Panc1 (cell line): ENCODE data around the gene PEX16. TPM values are rescaled to one million over a fixed set of nuclear protein-coding genes. Genes with fewer than 3 reads are reported as not detected.

Source experiments
- ATAC-seq: fragments of 200-7000 bp; cut with Tn5 transposase; 2 replicates; pipeline ENCODE4 v1.9.1; 2020; ENCODE audit warnings: mild to moderate bottlenecking, moderate library complexity
- BruUV-seq: library from RNA; stranded (reverse); fragments of 400-500 nt; replicated peaks from 2 replicates; lab custom pipeline; 2021; lab: Mats Ljungman, UMichigan
- CTCF ChIA-PET: fragments of 300-600 bp; sonication (Branson Sonifier 250); formaldehyde crosslinking; loops from one replicate; lab custom pipeline; 2022; ENCODE audit warnings: antibody characterized with exemption; lab: Charles Lee
- POLR2A ChIA-PET: fragments of 300-600 bp; sonication (Branson Sonifier 250); formaldehyde crosslinking; loops from one replicate; lab custom pipeline; 2022; ENCODE audit warnings: antibody characterized with exemption; lab: Charles Lee
- DNase-seq: peaks from one replicate; pipeline ENCODE4 v3.0.0-alpha.2; 2010; ENCODE audit warnings: low read depth, low spot score
- H3K27ac ChIP-seq: 2 replicates; pipeline ENCODE4 v1.5.1; 2011; ENCODE audit warnings: mild to moderate bottlenecking, low read length, inconsistent platforms
- H3K27me3 ChIP-seq: fragments of 200-500 bp; sonication (Bioruptor generic); 2 replicates; pipeline ENCODE4 v1.6.0; 2014; ENCODE audit warnings: low read length, inconsistent platforms; ENCODE audit not compliant: control insufficient read depth, insufficient read depth
- H3K36me3 ChIP-seq: fragments of 200-500 bp; sonication (Bioruptor generic); 2 replicates; pipeline ENCODE4 v1.5.1; 2014; ENCODE audit warnings: inconsistent platforms, mild to moderate bottlenecking, low read length, moderate library complexity; ENCODE audit not compliant: control insufficient read depth, insufficient read depth
- H3K4me1 ChIP-seq: 2 replicates; pipeline ENCODE4 v1.5.1; 2011; ENCODE audit warnings: inconsistent platforms, mild to moderate bottlenecking, low read length, moderate library complexity; ENCODE audit not compliant: control insufficient read depth, insufficient read depth
- H3K4me3 ChIP-seq, 2 experiments: 2 replicates each; pipeline ENCODE4 v1.5.1; 2011 to 2012; ENCODE audit warnings: low read depth in 2 of 2, low read length in 2 of 2, mild to moderate bottlenecking in 2 of 2, inconsistent platforms in 1 of 2, moderate library complexity in 1 of 2
- H3K9me3 ChIP-seq: fragments of 200-500 bp; sonication (Bioruptor generic); 2 replicates; pipeline ENCODE4 v1.5.1; 2014; ENCODE audit warnings: low read depth, mild to moderate bottlenecking, inconsistent platforms, low read length, moderate library complexity; ENCODE audit not compliant: control insufficient read depth, insufficient read depth
- POLR2AphosphoS5 ChIP-seq: IDR thresholded peaks from 2 replicates; pipeline ENCODE4 v1.6.1; 2012; ENCODE audit warnings: mild to moderate bottlenecking, low read depth, low read length, moderate library complexity
- SIN3A ChIP-seq: IDR thresholded peaks from 2 replicates; pipeline ENCODE4 v1.6.1; 2012; ENCODE audit warnings: low read depth, mild to moderate bottlenecking, low read length, moderate library complexity, borderline replicate concordance; ENCODE audit not compliant: insufficient read depth
- TCF7L2 ChIP-seq: IDR thresholded peaks from 2 replicates; pipeline ENCODE4 v1.6.1; 2011; ENCODE audit warnings: mild to moderate bottlenecking, low read depth, low read length, inconsistent platforms
- in situ Hi-C: cut with HindIII; loops from 2 replicates; pipeline ENCODE4 v1.10.0; 2016; ENCODE audit warnings: low sequenced_read_pairs, low pct_unique_long_range_greater_than_20kb
- intact Hi-C: fragments of 100-400 bp; cut with micrococcal nuclease; formaldehyde crosslinking; loops from one replicate; pipeline ENCODE4 v1.10.0; 2022; ENCODE audit not compliant: unreplicated experiment
- total RNA-seq: library from RNA; stranded (reverse); gene quantifications from one replicate; pipeline ENCODE4 v1.2.1, GENCODE V29; 2021; ENCODE audit not compliant: unreplicated experiment
- TF ChIP-seq, protein P1 (sequence below): fragments of 450-650 bp; IDR thresholded peaks from 2 replicates; pipeline ENCODE4 v1.5.1; 2017; ENCODE audit warnings: mild to moderate bottlenecking
- TF ChIP-seq, protein P2 (sequence below), 2 experiments: IDR thresholded peaks; 2 replicates each; pipeline ENCODE4 v1.6.1; 2011 to 2012; ENCODE audit warnings: low read depth in 2 of 2, control low read depth in 1 of 2, low read length in 1 of 2, mild to moderate bottlenecking in 1 of 2, moderate library complexity in 1 of 2; ENCODE audit not compliant: insufficient read depth in 1 of 2

PEX16 gene
- total RNA-seq, 1 experiment from 2014 or later: 37.5 TPM

DNA sequence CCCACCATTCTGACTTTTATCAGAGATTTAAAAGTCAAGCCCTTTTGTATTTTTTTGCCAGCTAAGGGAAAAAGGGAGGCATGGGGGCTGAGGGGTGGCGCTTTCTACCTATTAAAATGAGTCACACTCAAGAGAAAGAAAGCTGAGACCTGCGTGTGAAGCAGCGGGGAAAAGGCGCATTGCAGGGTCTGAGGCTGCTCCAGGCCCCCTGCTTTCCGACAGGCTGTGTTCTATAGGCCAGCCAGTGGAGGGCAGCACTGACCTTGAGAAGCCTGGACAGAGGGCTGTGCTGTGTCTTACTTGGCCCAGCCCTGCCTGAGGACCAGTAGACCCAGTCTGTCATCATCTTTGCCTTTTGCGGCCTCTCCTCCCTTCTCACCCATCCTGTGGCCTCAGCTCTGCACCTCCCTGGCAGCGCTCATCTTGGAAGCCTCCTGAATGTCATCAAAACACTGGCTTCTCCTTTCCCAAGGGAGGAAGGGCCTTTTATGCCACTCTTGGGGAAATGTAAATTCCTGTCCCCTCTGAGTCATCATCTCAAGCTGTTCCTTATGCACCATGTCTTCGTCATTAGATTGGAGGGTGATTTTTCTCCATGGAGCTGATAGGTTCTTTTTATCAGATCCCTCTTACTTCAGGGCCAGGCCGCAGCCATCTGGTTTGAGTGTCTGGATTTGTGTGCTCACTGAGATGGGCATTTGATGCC lies 44.9 kb downstream of the PEX16 start:
- no peaks in the 10 kb centered on the region for H3K4me1 ChIP-seq
- in situ Hi-C loops: no loop called here
- BruUV-seq: no TSS peak
- ChIA-PET CTCF (no interaction called here), POLR2A (no interaction called here)
- no peak overlapping the region for H3K27ac ChIP-seq
- TF ChIP-seq, protein P1, sequence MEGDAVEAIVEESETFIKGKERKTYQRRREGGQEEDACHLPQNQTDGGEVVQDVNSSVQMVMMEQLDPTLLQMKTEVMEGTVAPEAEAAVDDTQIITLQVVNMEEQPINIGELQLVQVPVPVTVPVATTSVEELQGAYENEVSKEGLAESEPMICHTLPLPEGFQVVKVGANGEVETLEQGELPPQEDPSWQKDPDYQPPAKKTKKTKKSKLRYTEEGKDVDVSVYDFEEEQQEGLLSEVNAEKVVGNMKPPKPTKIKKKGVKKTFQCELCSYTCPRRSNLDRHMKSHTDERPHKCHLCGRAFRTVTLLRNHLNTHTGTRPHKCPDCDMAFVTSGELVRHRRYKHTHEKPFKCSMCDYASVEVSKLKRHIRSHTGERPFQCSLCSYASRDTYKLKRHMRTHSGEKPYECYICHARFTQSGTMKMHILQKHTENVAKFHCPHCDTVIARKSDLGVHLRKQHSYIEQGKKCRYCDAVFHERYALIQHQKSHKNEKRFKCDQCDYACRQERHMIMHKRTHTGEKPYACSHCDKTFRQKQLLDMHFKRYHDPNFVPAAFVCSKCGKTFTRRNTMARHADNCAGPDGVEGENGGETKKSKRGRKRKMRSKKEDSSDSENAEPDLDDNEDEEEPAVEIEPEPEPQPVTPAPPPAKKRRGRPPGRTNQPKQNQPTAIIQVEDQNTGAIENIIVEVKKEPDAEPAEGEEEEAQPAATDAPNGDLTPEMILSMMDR: peak; percentile 79
- TF ChIP-seq POLR2AphosphoS5 (no peak), SIN3A (no peak), TCF7L2 (no peak)
- TF ChIP-seq, protein P2, sequence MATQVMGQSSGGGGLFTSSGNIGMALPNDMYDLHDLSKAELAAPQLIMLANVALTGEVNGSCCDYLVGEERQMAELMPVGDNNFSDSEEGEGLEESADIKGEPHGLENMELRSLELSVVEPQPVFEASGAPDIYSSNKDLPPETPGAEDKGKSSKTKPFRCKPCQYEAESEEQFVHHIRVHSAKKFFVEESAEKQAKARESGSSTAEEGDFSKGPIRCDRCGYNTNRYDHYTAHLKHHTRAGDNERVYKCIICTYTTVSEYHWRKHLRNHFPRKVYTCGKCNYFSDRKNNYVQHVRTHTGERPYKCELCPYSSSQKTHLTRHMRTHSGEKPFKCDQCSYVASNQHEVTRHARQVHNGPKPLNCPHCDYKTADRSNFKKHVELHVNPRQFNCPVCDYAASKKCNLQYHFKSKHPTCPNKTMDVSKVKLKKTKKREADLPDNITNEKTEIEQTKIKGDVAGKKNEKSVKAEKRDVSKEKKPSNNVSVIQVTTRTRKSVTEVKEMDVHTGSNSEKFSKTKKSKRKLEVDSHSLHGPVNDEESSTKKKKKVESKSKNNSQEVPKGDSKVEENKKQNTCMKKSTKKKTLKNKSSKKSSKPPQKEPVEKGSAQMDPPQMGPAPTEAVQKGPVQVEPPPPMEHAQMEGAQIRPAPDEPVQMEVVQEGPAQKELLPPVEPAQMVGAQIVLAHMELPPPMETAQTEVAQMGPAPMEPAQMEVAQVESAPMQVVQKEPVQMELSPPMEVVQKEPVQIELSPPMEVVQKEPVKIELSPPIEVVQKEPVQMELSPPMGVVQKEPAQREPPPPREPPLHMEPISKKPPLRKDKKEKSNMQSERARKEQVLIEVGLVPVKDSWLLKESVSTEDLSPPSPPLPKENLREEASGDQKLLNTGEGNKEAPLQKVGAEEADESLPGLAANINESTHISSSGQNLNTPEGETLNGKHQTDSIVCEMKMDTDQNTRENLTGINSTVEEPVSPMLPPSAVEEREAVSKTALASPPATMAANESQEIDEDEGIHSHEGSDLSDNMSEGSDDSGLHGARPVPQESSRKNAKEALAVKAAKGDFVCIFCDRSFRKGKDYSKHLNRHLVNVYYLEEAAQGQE (IDR thresholded peaks at IDR 0.05; ENCODE audit: insufficient read depth in 1 of 2, low read depth in 2 of 2, low read length in 1 of 2): 0 out of 4 replicates have a peak, but pooled peaks of 1 of the 2 experiments have one; percentile 34
- DNase-seq: no peak
- H3K27me3 ChIP-seq: no peaks in the 10 kb centered on the region
- intact Hi-C loops: loop anchor here (10.0 kb wide), 1 partner anchor 132 kb away; no protein-coding TSS in a partner anchor
- no peak overlapping the region for H3K4me3 ChIP-seq
- H3K9me3 ChIP-seq: no peaks in the 10 kb centered on the region
- peaks cover 2% of the 10 kb centered on the region; the same call in 1 of the 2 replicates for H3K36me3 ChIP-seq
- ATAC-seq: peak; percentile 87

DNA sequence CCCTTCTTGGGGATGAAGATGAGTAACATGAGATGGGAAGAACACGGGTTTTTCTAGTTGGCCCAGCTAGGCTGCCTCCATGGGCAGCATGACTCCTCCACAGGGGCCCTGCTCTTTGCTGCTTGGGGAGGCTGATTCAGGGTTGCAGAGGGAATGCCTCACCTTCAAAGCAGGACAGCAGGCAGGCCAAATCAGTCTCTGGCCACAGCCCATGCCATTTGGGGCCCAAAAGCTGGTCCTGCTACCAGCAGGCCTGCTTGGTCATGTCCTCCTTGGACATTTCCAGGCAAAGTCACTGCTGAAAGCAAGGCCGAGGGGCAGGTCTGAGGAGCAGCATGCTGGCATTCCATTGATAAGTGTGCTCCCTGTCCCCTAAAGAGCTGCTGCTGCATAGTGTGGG lies 46.0 kb downstream of the PEX16 start:
- ATAC-seq (no peak), DNase-seq (no peak)
- no peak overlapping the region for H3K4me3 ChIP-seq
- POLR2A ChIA-PET: no interaction called here
- in situ Hi-C loops: no loop called here
- CTCF ChIA-PET: interaction anchor here (0.6 kb wide), 1 partner anchor 12 kb away, joined by 4 read pairs; no protein-coding TSS in a partner anchor
- no TSS peak for BruUV-seq
- no peak overlapping the region for H3K27ac ChIP-seq
- intact Hi-C loops: loop anchor here (10.0 kb wide), 1 partner anchor 133 kb away; no protein-coding TSS in a partner anchor
- H3K27me3 ChIP-seq: no peaks in the 10 kb centered on the region
- TF ChIP-seq TCF7L2 (no peak), POLR2AphosphoS5 (no peak), SIN3A (no peak)
- TF ChIP-seq, protein P2 (IDR thresholded peaks at IDR 0.05; ENCODE audit: insufficient read depth in 1 of 2, low read depth in 2 of 2, low read length in 1 of 2): no peak
- TF ChIP-seq, protein P1: no peak
- no peaks in the 10 kb centered on the region for H3K4me1 ChIP-seq
- H3K36me3 ChIP-seq: peaks cover 2% of the 10 kb centered on the region; the same call in 1 of the 2 replicates
- H3K9me3 ChIP-seq: no peaks in the 10 kb centered on the region
